GM18511 (cell line): ENCODE data around the gene HOXD1.

Experiments
- ATAC-seq: cut with Tn5 transposase; IDR thresholded peaks from one replicate; pipeline ENCODE4 v1.9.1; 2021; ENCODE audit warnings: mild to moderate bottlenecking, moderate library complexity; ENCODE audit not compliant: unreplicated experiment

Gene HOXD1

DNA sequence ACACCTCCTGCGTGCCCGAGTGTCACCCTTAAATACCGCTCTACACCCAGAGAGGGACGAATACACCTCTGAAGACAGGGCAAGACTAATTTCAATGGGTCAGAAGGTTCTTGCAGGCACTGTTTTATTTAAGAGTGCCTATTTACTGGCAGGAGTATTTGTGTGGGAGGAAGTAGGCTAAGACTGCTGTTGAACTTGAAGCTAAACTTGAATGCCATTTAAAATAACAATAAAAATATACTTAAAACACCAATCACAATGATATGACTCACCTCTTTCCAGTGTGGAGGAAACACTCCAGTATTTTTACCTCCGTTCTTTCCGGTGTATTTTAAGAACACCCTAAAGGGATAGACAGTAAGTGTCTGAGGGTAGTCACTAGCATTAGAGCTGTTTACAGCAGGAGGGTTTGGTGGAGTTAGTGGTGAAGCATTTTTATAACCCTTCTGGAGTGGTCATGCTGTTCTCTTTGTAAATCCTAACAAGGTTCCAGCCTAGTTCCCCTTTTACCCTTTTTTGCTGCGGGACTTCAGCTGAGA lies 9.6 kb upstream of the HOXD1 start:
- ATAC-seq, result no peak

- no peak for ATAC-seq
These were observed 6.9 kb upstream of the HOXD1 start for GRCh38 chr2:176181551-176181950.

DNA sequence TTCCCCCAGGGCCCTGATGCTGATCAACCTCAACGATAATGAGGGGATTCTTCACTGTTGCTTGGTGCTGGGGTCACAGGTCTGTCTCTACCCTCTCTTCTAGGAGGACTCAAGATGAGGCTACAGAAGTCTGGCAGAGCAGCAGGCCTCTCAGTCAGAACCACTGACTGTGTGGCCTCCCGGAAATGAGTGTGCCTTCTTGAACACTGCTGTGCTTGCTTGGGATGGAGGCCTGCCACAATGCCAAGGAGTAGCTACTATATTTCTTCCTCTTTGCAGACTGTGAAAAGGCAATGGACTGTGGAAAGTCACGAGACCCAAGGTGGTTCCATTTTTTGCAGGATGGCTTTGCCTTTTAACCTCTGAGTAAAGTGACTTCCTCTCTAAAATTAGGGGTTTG lies 5.8 kb upstream of the HOXD1 start:
- no peak for ATAC-seq

GRCh38 chr2:176184749-176185148 lies 3.7 kb upstream of the HOXD1 start:
- ATAC-seq, result no peak

DNA sequence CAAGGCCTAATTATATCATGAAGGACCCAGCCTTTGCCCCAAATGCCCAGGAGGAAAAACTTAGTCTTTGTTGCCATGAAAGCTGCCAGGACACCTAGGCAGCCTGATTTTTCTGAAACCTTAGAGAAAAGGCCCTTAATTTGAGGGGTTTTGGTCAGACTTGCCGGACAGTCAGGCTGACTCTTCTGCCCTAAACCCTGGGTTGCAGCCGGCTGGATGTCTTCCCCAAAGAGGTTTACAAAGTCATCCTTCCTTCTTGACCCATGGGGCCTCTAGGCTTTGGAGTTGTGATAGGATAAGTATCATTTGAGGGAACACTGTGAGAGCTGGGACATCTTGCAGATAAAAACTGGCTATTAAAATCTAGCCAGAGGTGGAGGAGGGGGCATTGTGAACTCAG lies 2.4 kb upstream of the HOXD1 start:
- no peak for ATAC-seq

DNA sequence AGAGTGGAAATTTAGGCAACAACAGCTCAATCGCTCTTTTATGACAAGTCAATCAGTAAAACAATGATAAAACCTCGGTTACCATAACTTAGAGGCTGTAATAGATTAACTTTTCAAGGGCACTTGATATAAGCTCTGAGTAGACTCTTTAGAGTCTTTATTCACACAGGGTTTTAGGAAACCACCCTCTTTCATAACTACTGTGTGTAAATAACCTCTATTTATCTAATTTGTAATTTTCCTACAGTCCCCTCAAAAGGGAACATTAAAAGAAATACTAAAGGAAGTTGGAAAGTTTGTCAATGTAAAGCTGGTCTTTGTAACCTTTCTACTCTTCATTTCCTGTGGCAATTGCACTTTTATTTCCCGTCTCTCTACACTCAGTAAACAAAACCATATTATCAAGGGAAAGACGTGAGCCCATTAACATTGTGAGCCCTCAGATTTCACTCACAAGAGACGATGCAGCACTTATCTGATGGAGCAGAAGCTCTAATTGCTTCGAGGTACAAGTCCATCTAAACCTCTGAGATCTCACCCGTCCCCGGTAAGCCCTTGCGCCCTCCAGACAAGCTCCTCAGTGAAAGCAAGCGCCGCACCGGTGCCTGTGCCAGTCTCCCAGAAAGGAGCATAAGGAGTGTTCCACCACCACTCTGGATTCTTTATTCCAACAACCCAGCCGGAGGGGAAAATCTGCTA lies 1.1 kb upstream of the HOXD1 start:
- ATAC-seq, result peak; percentile 13

DNA sequence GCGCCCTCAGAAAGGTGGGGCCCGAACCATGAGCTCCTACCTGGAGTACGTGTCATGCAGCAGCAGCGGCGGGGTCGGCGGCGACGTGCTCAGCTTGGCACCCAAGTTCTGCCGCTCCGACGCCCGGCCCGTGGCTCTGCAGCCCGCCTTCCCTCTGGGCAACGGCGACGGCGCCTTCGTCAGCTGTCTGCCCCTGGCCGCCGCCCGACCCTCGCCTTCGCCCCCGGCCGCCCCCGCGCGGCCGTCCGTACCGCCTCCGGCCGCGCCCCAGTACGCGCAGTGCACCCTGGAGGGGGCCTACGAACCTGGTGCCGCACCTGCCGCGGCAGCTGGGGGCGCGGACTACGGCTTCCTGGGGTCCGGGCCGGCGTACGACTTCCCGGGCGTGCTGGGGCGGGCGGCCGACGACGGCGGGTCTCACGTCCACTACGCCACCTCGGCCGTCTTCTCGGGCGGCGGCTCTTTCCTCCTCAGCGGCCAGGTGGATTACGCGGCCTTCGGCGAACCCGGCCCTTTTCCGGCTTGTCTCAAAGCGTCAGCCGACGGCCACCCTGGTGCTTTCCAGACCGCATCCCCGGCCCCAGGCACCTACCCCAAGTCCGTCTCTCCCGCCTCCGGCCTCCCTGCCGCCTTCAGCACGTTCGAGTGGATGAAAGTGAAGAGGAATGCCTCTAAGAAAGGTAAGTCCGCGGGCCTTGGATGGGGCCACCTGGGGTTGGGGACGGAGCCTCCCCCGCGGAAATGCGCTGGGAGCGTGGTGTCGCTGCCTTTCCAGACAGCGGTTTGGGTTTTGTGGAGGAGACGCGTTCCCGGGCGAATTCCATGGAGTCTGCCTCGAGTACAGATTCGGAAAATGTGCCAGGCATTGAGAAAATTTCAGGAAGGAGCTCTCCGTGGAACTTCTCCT lies 559 bp downstream of the HOXD1 start:
- peak; percentile 24 for ATAC-seq

DNA sequence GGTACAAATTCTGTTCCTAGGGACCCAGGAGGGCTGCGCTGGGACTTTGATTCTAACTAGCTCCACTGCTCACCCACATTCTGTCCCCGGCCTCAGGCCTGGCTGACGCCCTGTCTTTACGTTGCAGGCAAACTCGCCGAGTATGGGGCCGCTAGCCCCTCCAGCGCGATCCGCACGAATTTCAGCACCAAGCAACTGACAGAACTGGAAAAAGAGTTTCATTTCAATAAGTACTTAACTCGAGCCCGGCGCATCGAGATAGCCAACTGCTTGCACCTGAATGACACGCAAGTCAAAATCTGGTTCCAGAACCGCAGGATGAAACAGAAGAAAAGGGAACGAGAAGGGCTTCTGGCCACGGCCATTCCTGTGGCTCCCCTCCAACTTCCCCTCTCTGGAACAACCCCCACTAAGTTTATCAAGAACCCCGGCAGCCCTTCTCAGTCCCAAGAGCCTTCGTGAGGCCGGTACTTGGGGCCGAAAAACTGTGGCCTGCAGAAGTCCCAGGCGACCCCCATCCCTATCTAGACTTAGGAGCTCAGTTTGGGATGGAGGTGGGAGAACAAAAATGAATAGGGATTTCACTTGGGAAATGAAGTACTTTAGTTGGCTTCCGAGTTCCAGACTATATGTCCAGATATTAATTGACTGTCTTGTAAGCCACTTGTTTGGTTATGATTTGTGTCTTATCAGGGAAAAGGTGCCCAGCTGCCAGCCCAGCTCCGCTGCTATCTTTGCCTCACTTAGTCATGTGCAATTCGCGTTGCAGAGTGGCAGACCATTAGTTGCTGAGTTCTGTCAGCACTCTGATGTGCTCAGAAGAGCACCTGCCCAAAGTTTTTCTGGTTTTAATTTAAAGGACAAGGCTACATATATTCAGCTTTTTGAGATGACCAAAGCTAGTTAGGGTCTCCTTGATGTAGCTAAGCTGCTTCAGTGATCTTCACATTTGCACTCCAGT lies 1.5 kb downstream of the HOXD1 start:
- ATAC-seq, result no peak

GRCh38 chr2:176192351-176192750 lies 3.9 kb downstream of the HOXD1 start:
- no peak for ATAC-seq

- ATAC-seq, result no peak
These were observed 4.6 kb downstream of the HOXD1 start for GRCh38 chr2:176193048-176193447.

DNA sequence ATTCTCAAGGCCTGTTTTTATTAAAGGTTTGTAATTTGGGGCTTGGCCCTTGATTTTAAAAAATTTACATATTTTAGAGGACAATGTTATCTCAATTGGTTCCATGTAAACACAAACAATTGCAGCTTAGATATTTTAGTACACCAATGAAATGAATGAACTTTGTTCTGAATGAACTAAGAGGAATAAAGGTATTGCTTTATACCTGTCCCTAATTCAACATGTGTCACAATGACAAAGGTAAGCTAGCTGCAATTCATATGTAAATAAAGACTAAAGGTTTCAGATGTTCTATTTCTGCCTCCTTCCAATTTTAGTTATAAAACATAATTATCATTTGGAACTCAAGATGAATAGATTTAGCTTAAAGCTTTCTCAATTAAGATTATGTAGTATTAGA lies 11.4 kb downstream of the HOXD1 start:
- no peak for ATAC-seq

GRCh38 chr2:176200971-176201370 lies 12.5 kb downstream of the HOXD1 start:
- no peak for ATAC-seq

GRCh38 chr2:176202491-176202890 lies 14.0 kb downstream of the HOXD1 start:
- no peak for ATAC-seq

DNA sequence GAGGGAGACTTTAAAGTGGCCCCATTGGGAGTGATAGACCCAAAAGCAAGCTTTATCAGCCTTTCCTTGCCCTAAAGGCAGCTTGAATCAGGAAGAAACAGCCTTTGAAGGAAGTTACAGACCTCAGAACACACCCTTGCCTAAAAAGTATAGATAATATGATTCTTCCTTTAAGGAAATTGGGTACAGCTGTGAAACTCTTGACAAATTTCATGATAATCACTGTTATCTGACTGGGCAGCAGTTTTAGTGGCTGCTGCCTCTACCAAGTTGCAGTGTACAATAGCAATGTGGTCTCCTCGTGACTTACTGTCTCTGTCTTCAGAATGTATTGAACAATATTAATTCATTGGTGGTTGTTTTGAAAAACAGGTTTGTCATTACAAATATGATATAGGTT lies 16.7 kb downstream of the HOXD1 start:
- no peak for ATAC-seq

- no peak for ATAC-seq
These were observed 17.7 kb downstream of the HOXD1 start for GRCh38 chr2:176206136-176206535.

GRCh38 chr2:176206682-176207081 lies 18.2 kb downstream of the HOXD1 start:
- no peak for ATAC-seq

DNA sequence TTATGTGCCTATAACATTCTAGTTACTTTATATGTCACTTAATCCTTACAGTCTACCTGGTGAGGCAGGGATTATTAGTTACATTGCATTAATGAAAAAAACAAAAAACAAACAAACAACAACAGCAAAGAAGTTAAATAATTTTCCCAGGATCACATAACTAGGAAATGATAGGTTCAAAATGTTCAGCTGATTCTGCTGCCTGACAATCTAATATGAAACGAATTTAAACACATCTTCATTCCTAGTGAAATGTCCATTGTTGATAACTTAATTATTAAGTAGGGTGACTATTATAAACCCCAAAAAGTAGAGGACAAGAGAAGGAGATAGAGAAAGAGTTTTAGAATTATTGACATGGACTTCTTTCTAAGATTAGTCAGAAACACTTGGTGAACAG lies 22.6 kb downstream of the HOXD1 start:
- no peak for ATAC-seq

- ATAC-seq, result no peak
These were observed 23.8 kb downstream of the HOXD1 start for GRCh38 chr2:176212276-176212675.

DNA sequence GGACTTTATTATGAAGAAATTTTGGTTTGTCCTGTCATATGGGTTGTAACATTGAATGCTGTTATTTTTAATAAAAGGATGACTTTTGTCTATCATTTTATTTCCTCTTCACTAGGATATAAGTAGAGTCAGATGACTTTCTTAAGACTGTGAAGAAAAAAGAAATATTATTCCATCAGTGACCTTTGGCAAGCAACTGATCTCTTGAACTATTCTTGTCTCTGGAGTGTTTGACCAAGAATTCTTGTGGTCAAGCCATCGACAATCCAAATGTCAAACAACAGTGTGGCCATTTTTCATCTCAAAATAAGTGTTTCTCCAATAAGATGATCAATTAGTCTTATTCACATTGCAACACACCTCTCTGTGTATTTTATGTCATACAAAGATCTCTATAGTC lies 24.9 kb downstream of the HOXD1 start:
- ATAC-seq, result no peak

DNA sequence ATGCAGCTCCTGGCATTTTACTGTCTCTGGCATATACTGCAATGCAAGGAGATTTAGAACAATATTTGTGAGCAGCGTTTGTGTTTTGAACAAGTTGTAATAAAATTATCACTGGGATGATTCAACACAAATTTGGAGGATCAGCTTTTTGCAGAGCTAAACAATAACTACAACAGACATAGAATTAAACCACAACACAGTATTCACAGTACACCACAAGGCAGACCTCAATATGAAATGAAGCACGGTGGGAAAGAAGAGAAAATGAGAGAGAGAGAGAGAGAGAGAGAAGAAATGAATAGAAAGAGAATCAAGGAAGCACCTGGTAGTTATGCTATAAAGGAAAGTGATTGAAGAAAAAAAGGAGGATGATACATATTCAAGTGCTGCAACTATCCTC lies 39.4 kb downstream of the HOXD1 start:
- ATAC-seq, result no peak

DNA sequence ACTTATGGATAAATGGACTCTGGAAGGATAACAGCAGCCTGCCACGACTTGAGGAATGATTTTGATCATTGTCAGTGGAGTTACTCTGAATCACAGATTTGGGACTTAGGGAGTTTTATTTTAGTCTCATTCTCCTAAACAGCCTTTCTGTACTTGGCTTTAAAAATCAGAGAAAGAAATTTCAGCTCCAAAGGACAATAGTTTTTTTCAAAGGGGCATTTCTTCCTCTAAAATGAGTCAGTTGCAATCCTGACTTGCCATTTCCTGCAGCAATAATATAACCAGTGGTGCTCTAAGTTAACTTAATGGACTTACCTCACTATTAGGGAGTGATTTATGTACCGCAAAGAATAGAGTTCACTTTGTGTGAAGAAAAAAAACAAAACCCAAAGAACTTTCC lies 45.7 kb downstream of the HOXD1 start:
- no peak for ATAC-seq
